Vagina (tissue), 2 donors: ENCODE measurements around the gene RALGAPA2.

Experiments used
- POLR2A ChIP-seq, 2 donors: fragments of 450-650 bp; IDR thresholded peaks; one replicate each; pipeline ENCODE4 v1.6.1; 2017; ENCODE audit warnings: antibody characterized with exemption in 2 of 2, mild to moderate bottlenecking in 2 of 2, moderate library complexity in 2 of 2
- TF ChIP-seq, protein P1 (sequence below), 3 experiments: fragments of 450-650 bp in 2 of 3; fragments of 200-600 bp in 1 of 3; sonication (generic) in 1 of 3; IDR thresholded peaks; one replicate each; pipeline ENCODE4 v1.5.1; 2017 to 2019; ENCODE audit warnings: antibody characterized with exemption in 3 of 3, mild to moderate bottlenecking in 2 of 3, moderate library complexity in 2 of 3

DNA sequence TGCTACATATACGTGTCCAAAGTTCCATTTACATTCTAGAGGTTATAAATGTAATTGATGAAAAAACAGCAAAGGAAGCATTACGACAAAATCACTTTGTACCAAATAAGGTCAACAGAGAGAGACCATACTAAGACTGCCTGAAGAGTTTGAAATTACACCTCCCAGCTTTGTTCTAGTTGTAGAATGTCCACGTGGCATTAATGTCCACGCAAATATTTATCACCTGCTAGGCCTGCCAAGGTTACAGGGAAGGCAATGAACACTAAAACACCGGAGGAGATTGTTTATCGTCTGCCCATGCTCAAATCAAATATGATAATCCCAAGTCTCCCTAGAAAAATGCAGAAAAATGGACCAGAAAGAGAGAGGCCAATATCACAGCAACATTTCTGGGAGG, 6.2 kb downstream of the RALGAPA2 start:
- no peak for TF ChIP-seq POLR2A (IDR thresholded peaks at IDR 0.05)
- TF ChIP-seq, protein P1, sequence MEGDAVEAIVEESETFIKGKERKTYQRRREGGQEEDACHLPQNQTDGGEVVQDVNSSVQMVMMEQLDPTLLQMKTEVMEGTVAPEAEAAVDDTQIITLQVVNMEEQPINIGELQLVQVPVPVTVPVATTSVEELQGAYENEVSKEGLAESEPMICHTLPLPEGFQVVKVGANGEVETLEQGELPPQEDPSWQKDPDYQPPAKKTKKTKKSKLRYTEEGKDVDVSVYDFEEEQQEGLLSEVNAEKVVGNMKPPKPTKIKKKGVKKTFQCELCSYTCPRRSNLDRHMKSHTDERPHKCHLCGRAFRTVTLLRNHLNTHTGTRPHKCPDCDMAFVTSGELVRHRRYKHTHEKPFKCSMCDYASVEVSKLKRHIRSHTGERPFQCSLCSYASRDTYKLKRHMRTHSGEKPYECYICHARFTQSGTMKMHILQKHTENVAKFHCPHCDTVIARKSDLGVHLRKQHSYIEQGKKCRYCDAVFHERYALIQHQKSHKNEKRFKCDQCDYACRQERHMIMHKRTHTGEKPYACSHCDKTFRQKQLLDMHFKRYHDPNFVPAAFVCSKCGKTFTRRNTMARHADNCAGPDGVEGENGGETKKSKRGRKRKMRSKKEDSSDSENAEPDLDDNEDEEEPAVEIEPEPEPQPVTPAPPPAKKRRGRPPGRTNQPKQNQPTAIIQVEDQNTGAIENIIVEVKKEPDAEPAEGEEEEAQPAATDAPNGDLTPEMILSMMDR (IDR thresholded peaks at IDR 0.05): no peak
